Epithelial cell of esophagus (primary cell): ENCODE results near the gene FXR2.

Source experiments
- DNase-seq: peaks from one replicate; pipeline ENCODE4 v3.0.0; 2010; ENCODE audit warnings: low read depth
- H3K4me3 ChIP-seq: 2 replicates; pipeline ENCODE4 v1.5.1; 2011; ENCODE audit warnings: mild to moderate bottlenecking, low read length, control low read depth
- TF ChIP-seq, protein P1 (sequence below): IDR thresholded peaks from 2 replicates; pipeline ENCODE4 v1.5.1; 2011; ENCODE audit warnings: low read depth, mild to moderate bottlenecking, low read length, control low read depth, inconsistent platforms; ENCODE audit not compliant: insufficient read depth; ENCODE audit errors: missing control alignments

FXR2 gene

GRCh38 chr17:7575959-7576358 lies 38.7 kb downstream of the FXR2 start:
- TF ChIP-seq, protein P1, sequence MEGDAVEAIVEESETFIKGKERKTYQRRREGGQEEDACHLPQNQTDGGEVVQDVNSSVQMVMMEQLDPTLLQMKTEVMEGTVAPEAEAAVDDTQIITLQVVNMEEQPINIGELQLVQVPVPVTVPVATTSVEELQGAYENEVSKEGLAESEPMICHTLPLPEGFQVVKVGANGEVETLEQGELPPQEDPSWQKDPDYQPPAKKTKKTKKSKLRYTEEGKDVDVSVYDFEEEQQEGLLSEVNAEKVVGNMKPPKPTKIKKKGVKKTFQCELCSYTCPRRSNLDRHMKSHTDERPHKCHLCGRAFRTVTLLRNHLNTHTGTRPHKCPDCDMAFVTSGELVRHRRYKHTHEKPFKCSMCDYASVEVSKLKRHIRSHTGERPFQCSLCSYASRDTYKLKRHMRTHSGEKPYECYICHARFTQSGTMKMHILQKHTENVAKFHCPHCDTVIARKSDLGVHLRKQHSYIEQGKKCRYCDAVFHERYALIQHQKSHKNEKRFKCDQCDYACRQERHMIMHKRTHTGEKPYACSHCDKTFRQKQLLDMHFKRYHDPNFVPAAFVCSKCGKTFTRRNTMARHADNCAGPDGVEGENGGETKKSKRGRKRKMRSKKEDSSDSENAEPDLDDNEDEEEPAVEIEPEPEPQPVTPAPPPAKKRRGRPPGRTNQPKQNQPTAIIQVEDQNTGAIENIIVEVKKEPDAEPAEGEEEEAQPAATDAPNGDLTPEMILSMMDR, result no peak
- peak overlapping the region; percentile 91 for H3K4me3 ChIP-seq
- no peak for DNase-seq

DNA sequence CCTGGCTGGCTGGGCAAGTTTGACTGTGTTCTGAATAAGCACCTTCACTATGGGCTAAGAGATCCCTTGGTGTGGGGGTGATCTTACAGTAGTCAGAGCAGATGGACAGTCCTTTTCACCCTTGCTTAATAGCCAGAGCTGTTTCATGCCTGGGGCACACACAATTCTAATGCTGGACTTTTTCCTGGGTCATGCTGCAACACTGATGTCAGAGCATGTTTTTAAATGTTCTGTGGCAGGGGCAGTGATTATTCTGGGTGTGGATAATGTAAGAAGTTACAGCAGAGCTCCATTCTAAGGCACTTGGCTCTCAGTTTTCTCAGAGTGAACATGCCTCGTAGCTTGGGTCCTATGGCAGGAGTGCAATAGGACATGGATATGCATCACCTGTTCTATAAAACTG lies 39.2 kb downstream of the FXR2 start:
- H3K4me3 ChIP-seq, result peak overlapping the region; percentile 91
- TF ChIP-seq, protein P1, result no peak
- DNase-seq, result no peak

DNA sequence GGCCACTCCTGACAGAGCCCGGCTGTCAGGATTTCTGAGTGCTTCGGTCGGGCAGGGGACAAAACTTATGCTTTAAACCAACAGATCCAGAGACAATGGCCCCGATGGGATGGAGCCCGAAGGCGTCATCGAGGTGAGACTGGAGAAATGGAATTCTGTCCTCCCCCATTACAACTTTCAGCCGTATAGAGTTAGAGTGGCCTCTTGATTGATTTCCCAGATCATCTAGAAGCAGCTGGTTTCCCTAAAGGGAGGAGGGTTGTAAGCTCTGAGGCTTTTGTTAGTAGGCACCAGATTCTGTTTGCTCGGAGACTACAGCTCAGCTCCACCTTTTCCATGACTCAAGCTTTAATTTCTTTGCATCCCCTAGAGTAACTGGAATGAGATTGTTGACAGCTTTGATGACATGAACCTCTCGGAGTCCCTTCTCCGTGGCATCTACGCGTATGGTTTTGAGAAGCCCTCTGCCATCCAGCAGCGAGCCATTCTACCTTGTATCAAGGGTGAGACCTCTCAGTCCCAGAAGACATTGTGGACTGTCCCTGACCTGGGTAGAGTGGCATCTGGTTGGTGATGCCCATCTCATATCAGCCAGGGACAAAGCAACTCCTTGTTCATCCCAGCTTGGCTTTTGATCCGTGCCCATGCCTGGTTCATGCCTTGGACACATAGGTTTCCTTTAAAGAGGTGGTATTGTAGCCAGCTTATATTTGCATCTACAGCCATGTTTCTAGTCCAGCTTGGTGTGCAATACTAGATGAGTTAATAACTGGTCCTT lies 40.3 kb downstream of the FXR2 start:
- peak overlapping the region; percentile 91 for H3K4me3 ChIP-seq
- TF ChIP-seq, protein P1, result no peak
- DNase-seq, result no peak

GRCh38 chr17:7573324-7574080 lies 41.2 kb downstream of the FXR2 start:
- peak; percentile 76 for DNase-seq
- peak overlapping the region; percentile 91 for H3K4me3 ChIP-seq
- TF ChIP-seq, protein P1, result no peak

- TF ChIP-seq, protein P1, result no peak
- peak overlapping the region; percentile 91 for H3K4me3 ChIP-seq
- DNase-seq, result peak; percentile 99
Observed at GRCh38 chr17:7572588-7573323, 41.9 kb downstream of the FXR2 start.

DNA sequence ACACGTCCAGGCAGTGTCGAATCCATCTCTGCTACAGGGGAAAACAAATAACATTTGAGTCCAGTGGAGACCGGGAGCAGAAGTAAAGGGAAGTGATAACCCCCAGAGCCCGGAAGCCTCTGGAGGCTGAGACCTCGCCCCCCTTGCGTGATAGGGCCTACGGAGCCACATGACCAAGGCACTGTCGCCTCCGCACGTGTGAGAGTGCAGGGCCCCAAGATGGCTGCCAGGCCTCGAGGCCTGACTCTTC lies 42.4 kb downstream of the FXR2 start:
- TF ChIP-seq, protein P1, result no peak
- DNase-seq, result no peak
- H3K4me3 ChIP-seq, result peak overlapping the region; percentile 80
